Measurements from ENCODE around the gene PRSS53.
"Not testable (repeated sequence)": the region's sequence is repeated elsewhere in the genome, so short reads cannot be mapped to it uniquely, and the experiment has no call there.

Gene PRSS53

GRCh38 chr16:31108794-31109558, 20.2 kb upstream of the PRSS53 start:
- no peak for DNase-seq (ENCODE audit: extremely low read depth, low read depth)
- TF ChIP-seq, protein P1, sequence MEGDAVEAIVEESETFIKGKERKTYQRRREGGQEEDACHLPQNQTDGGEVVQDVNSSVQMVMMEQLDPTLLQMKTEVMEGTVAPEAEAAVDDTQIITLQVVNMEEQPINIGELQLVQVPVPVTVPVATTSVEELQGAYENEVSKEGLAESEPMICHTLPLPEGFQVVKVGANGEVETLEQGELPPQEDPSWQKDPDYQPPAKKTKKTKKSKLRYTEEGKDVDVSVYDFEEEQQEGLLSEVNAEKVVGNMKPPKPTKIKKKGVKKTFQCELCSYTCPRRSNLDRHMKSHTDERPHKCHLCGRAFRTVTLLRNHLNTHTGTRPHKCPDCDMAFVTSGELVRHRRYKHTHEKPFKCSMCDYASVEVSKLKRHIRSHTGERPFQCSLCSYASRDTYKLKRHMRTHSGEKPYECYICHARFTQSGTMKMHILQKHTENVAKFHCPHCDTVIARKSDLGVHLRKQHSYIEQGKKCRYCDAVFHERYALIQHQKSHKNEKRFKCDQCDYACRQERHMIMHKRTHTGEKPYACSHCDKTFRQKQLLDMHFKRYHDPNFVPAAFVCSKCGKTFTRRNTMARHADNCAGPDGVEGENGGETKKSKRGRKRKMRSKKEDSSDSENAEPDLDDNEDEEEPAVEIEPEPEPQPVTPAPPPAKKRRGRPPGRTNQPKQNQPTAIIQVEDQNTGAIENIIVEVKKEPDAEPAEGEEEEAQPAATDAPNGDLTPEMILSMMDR (IDR thresholded peaks at IDR 0.05; ENCODE audit: low read depth, low read length): no peak

DNA sequence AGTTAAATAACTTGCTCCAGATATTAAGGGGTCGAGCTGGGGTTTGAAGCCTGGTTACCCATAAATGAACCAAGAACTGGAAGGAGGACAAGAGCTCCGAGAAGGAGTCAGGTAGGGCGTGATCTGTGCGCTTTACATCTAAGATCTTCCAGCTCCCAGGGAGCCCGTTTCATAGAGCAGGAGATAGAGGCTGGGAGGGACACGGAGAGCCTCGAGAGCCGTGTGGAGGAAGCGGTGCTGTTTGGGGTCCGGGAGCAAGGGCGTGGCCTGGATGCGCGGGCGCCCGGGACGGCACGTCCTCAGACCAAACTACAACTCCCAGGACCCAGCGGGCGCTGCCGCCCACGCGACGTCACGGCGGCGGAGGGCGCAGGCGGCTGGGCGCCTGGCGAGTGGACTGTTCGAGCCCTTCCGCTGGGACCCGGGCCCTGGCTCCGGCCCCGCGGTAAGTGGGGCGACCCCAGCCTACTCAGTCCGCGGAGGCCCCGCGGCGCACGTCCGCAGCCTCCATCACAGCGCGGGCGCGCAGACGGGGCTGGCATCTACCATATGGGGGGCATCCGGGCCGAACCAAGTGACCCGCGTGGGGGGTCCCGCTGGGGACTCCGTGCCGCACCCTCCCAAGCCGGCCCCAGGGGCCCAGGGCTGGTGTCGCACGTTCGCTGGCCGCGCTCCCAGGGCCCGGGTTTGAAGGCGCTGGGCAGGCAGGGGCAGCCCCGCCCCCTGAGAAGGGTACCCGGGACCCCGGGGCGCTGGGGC, 19.5 kb upstream of the PRSS53 start, which contains the start of gene BCKDK:
Gene BCKDK, plus strand, starts transcription at position 352 of the 759 bp plus-strand sequence. CDS start 838 bp downstream, outside the sequence.
- DNase-seq (ENCODE audit: extremely low read depth, low read depth): no peak
- TF ChIP-seq, protein P1 (IDR thresholded peaks at IDR 0.05; ENCODE audit: low read depth, low read length): no peak

DNA sequence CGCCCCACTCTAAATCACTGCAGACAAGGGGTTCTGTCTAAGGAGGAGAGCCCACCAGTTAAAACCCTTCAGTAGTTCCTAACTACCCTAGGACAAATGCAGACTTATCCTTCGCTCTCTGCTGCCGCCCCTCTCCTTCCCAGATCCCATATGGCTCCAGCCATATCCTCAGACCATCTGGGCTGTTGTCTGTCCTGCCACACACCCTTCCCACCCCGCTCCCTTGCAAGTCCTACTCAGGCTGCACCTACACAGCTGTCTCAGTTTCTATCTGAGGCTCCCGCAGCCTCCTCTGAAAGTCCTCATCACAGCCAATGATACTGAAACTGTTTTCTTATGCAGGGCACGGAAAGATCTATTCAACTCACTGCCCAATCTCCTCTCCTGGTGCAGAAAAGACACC, 18.7 kb upstream of the PRSS53 start:
- DNase-seq (ENCODE audit: extremely low read depth, low read depth): no peak
- TF ChIP-seq, protein P1 (IDR thresholded peaks at IDR 0.05; ENCODE audit: low read depth, low read length): no peak

GRCh38 chr16:31106509-31107464, 18.0 kb upstream of the PRSS53 start:
- TF ChIP-seq, protein P1 (IDR thresholded peaks at IDR 0.05; ENCODE audit: low read depth, low read length): no peak
- no peak for DNase-seq (ENCODE audit: extremely low read depth, low read depth)

- TF ChIP-seq, protein P1 (IDR thresholded peaks at IDR 0.05; ENCODE audit: low read depth, low read length): peak; percentile 77
- peak; percentile 27 for DNase-seq (ENCODE audit: extremely low read depth, low read depth)
These were observed 17.0 kb upstream of the PRSS53 start for GRCh38 chr16:31105677-31106213.

GRCh38 chr16:31100876-31101641, 12.3 kb upstream of the PRSS53 start:
- not testable (repeated sequence) for DNase-seq (ENCODE audit: extremely low read depth, low read depth)

Data from AG09319 (cell line).